C4-2B (cell line): Measurements from ENCODE around the gene OPCML.

ENCODE experiments used
- H3K27ac ChIP-seq: fragments of 450-650 bp; 2 replicates; pipeline ENCODE4 v1.5.1; 2017
- CTCF ChIP-seq: fragments of 450-650 bp; conservative IDR thresholded peaks from 2 replicates; pipeline ENCODE4 v1.5.1; 2017; ENCODE audit warnings: mild to moderate bottlenecking
- ZFX ChIP-seq: fragments of 450-650 bp; IDR thresholded peaks from 2 replicates; pipeline ENCODE4 v1.6.1; 2017

OPCML gene

GRCh38 chr11:133263332-133263731, 269.0 kb downstream of the OPCML start:
- no peak overlapping the region for H3K27ac ChIP-seq
- TF ChIP-seq CTCF, result no peak
- no peak for TF ChIP-seq ZFX

- no peak overlapping the region for H3K27ac ChIP-seq
- no peak for TF ChIP-seq CTCF
- TF ChIP-seq ZFX, result no peak
Observed at GRCh38 chr11:133258751-133259150, 273.6 kb downstream of the OPCML start.

- TF ChIP-seq CTCF (no peak), ZFX (no peak)
- H3K27ac ChIP-seq, result no peak overlapping the region
Observed at GRCh38 chr11:133254601-133255000, 277.7 kb downstream of the OPCML start.

GRCh38 chr11:133253570-133253969, 278.7 kb downstream of the OPCML start:
- no peak overlapping the region for H3K27ac ChIP-seq
- no peak for TF ChIP-seq ZFX
- TF ChIP-seq CTCF, result no peak

- TF ChIP-seq CTCF (no peak), ZFX (no peak)
- H3K27ac ChIP-seq, result no peak overlapping the region
Observed at GRCh38 chr11:133251841-133252240, 280.5 kb downstream of the OPCML start.

GRCh38 chr11:133249530-133249929, 282.8 kb downstream of the OPCML start:
- no peak overlapping the region for H3K27ac ChIP-seq
- no peak for TF ChIP-seq ZFX
- TF ChIP-seq CTCF, result no peak

GRCh38 chr11:133249065-133249464, 283.2 kb downstream of the OPCML start:
- TF ChIP-seq CTCF (no peak), ZFX (no peak)
- H3K27ac ChIP-seq, result no peak overlapping the region
